ENCODE measurements around the gene CES5A. TPM values are rescaled to one million over a fixed set of nuclear protein-coding genes. Genes with fewer than 3 reads are reported as not detected.

CES5A gene
- total and polyA plus RNA-seq, 2 donors (not counting 1 experiment from before 2014, with no cell fraction given), result not detected

DNA sequence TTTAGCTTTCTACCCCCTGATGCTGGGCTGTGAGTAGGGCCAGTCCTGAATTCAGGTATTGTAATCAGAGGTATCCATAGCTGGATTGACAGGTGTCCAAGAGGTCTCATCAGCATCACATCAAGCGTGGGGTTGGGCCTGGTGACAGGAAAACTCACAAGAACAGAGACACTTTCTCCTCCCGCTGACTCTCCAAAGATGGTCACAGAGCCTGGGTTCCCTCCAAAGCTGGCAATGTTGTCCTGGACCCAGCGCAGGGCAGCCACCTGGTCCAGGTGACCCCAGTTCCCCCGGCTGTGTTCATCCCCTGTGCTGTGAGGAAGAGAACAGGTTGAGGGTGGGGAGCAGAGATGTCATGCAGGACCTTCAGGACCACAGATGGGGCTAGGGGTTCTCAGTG, 54.0 kb downstream of the CES5A start:
- CTCF ChIA-PET, result no interaction called here
- no peak for ATAC-seq (ENCODE audit: low read depth)
- H3K4me1 ChIP-seq (ENCODE audit: control insufficient read depth in 2 of 2, insufficient read depth in 2 of 2, low read length in 2 of 2), result no peaks in the 10 kb centered on the region
- H3K79me2 ChIP-seq (ENCODE audit: control insufficient read depth, insufficient read depth, low read length), result no peaks in the 10 kb centered on the region
- no peak overlapping the region for H3K4me3 ChIP-seq (ENCODE audit: control extremely low read depth in 1 of 5, extremely low read depth in 1 of 5, insufficient read depth in 1 of 5, low read depth in 2 of 5, low read length in 4 of 5)
- no peak for TF ChIP-seq EZH2 (IDR thresholded peaks at IDR 0.05; ENCODE audit: borderline replicate concordance, insufficient read depth, low read depth, low read length, poor library complexity, severe bottlenecking)
- TF ChIP-seq, protein P1, sequence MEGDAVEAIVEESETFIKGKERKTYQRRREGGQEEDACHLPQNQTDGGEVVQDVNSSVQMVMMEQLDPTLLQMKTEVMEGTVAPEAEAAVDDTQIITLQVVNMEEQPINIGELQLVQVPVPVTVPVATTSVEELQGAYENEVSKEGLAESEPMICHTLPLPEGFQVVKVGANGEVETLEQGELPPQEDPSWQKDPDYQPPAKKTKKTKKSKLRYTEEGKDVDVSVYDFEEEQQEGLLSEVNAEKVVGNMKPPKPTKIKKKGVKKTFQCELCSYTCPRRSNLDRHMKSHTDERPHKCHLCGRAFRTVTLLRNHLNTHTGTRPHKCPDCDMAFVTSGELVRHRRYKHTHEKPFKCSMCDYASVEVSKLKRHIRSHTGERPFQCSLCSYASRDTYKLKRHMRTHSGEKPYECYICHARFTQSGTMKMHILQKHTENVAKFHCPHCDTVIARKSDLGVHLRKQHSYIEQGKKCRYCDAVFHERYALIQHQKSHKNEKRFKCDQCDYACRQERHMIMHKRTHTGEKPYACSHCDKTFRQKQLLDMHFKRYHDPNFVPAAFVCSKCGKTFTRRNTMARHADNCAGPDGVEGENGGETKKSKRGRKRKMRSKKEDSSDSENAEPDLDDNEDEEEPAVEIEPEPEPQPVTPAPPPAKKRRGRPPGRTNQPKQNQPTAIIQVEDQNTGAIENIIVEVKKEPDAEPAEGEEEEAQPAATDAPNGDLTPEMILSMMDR (IDR thresholded peaks at IDR 0.05), result no peak
- no peak overlapping the region for H3K4me2 ChIP-seq (replicated peaks; ENCODE audit: low read depth, low read length, poor library complexity, severe bottlenecking)
- DNase-seq, result no peak
- intact Hi-C loops (cut with micrococcal nuclease), result no loop called here
- no peaks in the 10 kb centered on the region for H3K27me3 ChIP-seq (replicated peaks in 1 of 4; ENCODE audit: control extremely low read depth in 1 of 4, control insufficient read depth in 3 of 4, insufficient read depth in 4 of 4, low read length in 3 of 4)
- H3K36me3 ChIP-seq (replicated peaks in 1 of 2; ENCODE audit: control extremely low read depth in 1 of 2, control insufficient read depth in 1 of 2, extremely low read depth in 1 of 2, insufficient read depth in 2 of 2, low read length in 1 of 2), result no peaks in the 10 kb centered on the region
- POLR2A ChIA-PET, result no interaction called here
- H3K9ac ChIP-seq (ENCODE audit: low read length), result no peak overlapping the region
- no peaks in the 10 kb centered on the region for H3K9me3 ChIP-seq (ENCODE audit: control extremely low read depth in 1 of 3, control insufficient read depth in 2 of 3, insufficient read depth in 1 of 3, low read length in 2 of 3)
- H3K9me3 Mint-ChIP-seq (ENCODE audit: insufficient read depth), result no peaks in the 10 kb centered on the region
- no peaks in the 10 kb centered on the region for H3K4me1 Mint-ChIP-seq
- 92% methylated on average over 3 of the region's 4 CpGs for WGBS (ENCODE audit: insufficient coverage)
- no peak overlapping the region for H3K27ac Mint-ChIP-seq
- H3K27me3 Mint-ChIP-seq, result peaks cover 39% of the 10 kb centered on the region
- H2AFZ ChIP-seq (ENCODE audit: insufficient read depth, low read depth, low read length, poor library complexity, severe bottlenecking), result no peak overlapping the region
- no peak overlapping the region for H3K27ac ChIP-seq (ENCODE audit: low read length in 2 of 2)
- H3K4me3 Mint-ChIP-seq, result no peak overlapping the region
- no peaks in the 10 kb centered on the region for H4K20me1 ChIP-seq (ENCODE audit: control insufficient read depth, insufficient read depth, low read length, poor library complexity, severe bottlenecking)

DNA sequence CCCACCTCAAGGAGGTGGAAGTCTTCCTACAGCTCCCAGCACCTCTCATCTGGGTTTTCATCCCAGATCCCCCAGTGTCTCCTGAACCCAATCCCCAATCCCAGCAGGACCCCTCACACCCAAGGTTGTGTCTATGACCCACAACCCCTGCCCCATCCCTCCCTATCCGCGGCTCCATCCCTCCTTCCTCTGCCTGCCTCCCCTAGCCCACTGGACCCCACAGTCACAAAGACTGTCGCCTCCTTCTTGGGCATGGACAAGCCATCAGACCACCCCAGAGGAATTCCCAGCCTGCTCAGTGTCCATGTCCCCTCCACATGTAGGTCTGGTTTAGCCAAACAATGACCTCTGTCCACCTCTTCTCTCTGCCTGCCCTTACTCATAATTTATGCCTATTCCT, 54.6 kb downstream of the CES5A start:
- no peak overlapping the region for H3K9ac ChIP-seq (ENCODE audit: low read length)
- CTCF ChIA-PET, result no interaction called here
- no peak overlapping the region for H3K27ac ChIP-seq (ENCODE audit: low read length in 2 of 2)
- H3K9me3 Mint-ChIP-seq (ENCODE audit: insufficient read depth), result no peaks in the 10 kb centered on the region
- TF ChIP-seq, protein P1 (IDR thresholded peaks at IDR 0.05), result no peak
- no peak for TF ChIP-seq EZH2 (IDR thresholded peaks at IDR 0.05; ENCODE audit: borderline replicate concordance, insufficient read depth, low read depth, low read length, poor library complexity, severe bottlenecking)
- H3K4me1 Mint-ChIP-seq, result no peaks in the 10 kb centered on the region
- no peaks in the 10 kb centered on the region for H3K79me2 ChIP-seq (ENCODE audit: control insufficient read depth, insufficient read depth, low read length)
- H3K4me3 Mint-ChIP-seq, result no peak overlapping the region
- no peaks in the 10 kb centered on the region for H3K9me3 ChIP-seq (ENCODE audit: control extremely low read depth in 1 of 3, control insufficient read depth in 2 of 3, insufficient read depth in 1 of 3, low read length in 2 of 3)
- no peaks in the 10 kb centered on the region for H3K36me3 ChIP-seq (replicated peaks in 1 of 2; ENCODE audit: control extremely low read depth in 1 of 2, control insufficient read depth in 1 of 2, extremely low read depth in 1 of 2, insufficient read depth in 2 of 2, low read length in 1 of 2)
- intact Hi-C loops (cut with micrococcal nuclease), result no loop called here
- H3K4me3 ChIP-seq (ENCODE audit: control extremely low read depth in 1 of 5, extremely low read depth in 1 of 5, insufficient read depth in 1 of 5, low read depth in 2 of 5, low read length in 4 of 5), result no peak overlapping the region
- H2AFZ ChIP-seq (ENCODE audit: insufficient read depth, low read depth, low read length, poor library complexity, severe bottlenecking), result no peak overlapping the region
- no peaks in the 10 kb centered on the region for H3K27me3 ChIP-seq (replicated peaks in 1 of 4; ENCODE audit: control extremely low read depth in 1 of 4, control insufficient read depth in 3 of 4, insufficient read depth in 4 of 4, low read length in 3 of 4)
- 95% methylated on average over 3 of the region's 3 CpGs for WGBS (ENCODE audit: insufficient coverage)
- no peaks in the 10 kb centered on the region for H4K20me1 ChIP-seq (ENCODE audit: control insufficient read depth, insufficient read depth, low read length, poor library complexity, severe bottlenecking)
- H3K4me1 ChIP-seq (ENCODE audit: control insufficient read depth in 2 of 2, insufficient read depth in 2 of 2, low read length in 2 of 2), result no peaks in the 10 kb centered on the region
- DNase-seq, result no peak
- H3K27me3 Mint-ChIP-seq, result peaks cover 42% of the 10 kb centered on the region
- no peak for ATAC-seq (ENCODE audit: low read depth)
- POLR2A ChIA-PET, result no interaction called here
- H3K27ac Mint-ChIP-seq, result no peak overlapping the region
- H3K4me2 ChIP-seq (replicated peaks; ENCODE audit: low read depth, low read length, poor library complexity, severe bottlenecking), result no peak overlapping the region

Measured in B cell (primary cell).